Vagina (tissue), 2 donors: ENCODE data around the gene HIRA.

Experiments used
- POLR2A ChIP-seq, 2 donors: fragments of 450-650 bp; IDR thresholded peaks; one replicate each; pipeline ENCODE4 v1.6.1; 2017; ENCODE audit warnings: antibody characterized with exemption in 2 of 2, mild to moderate bottlenecking in 2 of 2, moderate library complexity in 2 of 2
- TF ChIP-seq, protein P1 (sequence below), 3 experiments: fragments of 450-650 bp in 2 of 3; fragments of 200-600 bp in 1 of 3; sonication (generic) in 1 of 3; IDR thresholded peaks; one replicate each; pipeline ENCODE4 v1.5.1; 2017 to 2019; ENCODE audit warnings: antibody characterized with exemption in 3 of 3, mild to moderate bottlenecking in 2 of 3, moderate library complexity in 2 of 3

DNA sequence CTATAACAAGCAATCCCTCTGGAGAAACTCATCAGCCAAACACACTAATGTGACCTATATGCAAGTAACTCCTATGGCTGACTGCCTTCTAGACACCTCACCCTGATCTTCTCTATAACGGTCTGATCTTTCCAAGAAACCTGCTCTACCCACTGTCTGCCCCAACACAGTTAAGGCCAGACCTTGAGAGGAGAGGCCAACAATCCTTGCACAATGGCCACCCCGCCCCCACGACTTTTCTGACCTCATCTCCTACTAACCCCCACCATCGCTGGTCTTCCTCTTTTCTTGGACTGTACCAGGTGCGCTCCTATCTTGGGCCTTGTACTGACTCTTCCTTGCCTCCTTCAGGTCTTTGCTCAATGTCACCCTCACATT, 12.5 kb downstream of the HIRA start:
- no peak for TF ChIP-seq POLR2A (IDR thresholded peaks at IDR 0.05)
- TF ChIP-seq, protein P1, sequence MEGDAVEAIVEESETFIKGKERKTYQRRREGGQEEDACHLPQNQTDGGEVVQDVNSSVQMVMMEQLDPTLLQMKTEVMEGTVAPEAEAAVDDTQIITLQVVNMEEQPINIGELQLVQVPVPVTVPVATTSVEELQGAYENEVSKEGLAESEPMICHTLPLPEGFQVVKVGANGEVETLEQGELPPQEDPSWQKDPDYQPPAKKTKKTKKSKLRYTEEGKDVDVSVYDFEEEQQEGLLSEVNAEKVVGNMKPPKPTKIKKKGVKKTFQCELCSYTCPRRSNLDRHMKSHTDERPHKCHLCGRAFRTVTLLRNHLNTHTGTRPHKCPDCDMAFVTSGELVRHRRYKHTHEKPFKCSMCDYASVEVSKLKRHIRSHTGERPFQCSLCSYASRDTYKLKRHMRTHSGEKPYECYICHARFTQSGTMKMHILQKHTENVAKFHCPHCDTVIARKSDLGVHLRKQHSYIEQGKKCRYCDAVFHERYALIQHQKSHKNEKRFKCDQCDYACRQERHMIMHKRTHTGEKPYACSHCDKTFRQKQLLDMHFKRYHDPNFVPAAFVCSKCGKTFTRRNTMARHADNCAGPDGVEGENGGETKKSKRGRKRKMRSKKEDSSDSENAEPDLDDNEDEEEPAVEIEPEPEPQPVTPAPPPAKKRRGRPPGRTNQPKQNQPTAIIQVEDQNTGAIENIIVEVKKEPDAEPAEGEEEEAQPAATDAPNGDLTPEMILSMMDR (IDR thresholded peaks at IDR 0.05), result no peak
